IMR-90 (cell line): ENCODE results near the gene CLDN14. TPM values are rescaled to one million over a fixed set of nuclear protein-coding genes. Genes with fewer than 3 reads are reported as not detected.

Source experiments
- ATAC-seq: fragments of 200-7000 bp; cut with Tn5 transposase; 2 replicates; pipeline ENCODE4 v1.9.1; 2020; ENCODE audit warnings: low read depth, mild to moderate bottlenecking, moderate library complexity
- BruUV-seq: library from RNA; stranded (reverse); fragments of 400-500 nt; replicated peaks from 2 replicates; lab custom pipeline; 2021; lab: Mats Ljungman, UMichigan
- CTCF ChIA-PET: fragments of 300-600 bp; formaldehyde crosslinking; extraction: SDS; loops from one replicate; lab custom pipeline; 2021; ENCODE audit warnings: antibody characterized with exemption; lab: Yijun Ruan, JAX
- POLR2A ChIA-PET: fragments of 300-600 bp; sonication (Branson Sonifier 250); formaldehyde crosslinking; loops from one replicate; lab custom pipeline; 2022; ENCODE audit warnings: antibody characterized with exemption; ENCODE audit not compliant: unreplicated experiment; lab: Charles Lee
- DNase-seq: peaks from one replicate; pipeline ENCODE4 v3.0.0; 2013
- H2AFZ ChIP-seq: replicated peaks from 2 replicates; pipeline ENCODE3; 2013; ENCODE audit warnings: low read length, mild to moderate bottlenecking; ENCODE audit not compliant: poor library complexity
- H2AK5ac ChIP-seq: 2 replicates; pipeline ENCODE4 v1.6.1; 2013; ENCODE audit warnings: low read depth, low read length, inconsistent platforms
- H2AK9ac ChIP-seq: replicated peaks from 2 replicates; pipeline ENCODE3; 2013; ENCODE audit warnings: mild to moderate bottlenecking, low read depth, low read length, moderate library complexity; ENCODE audit not compliant: poor library complexity
- H2BK120ac ChIP-seq: 2 replicates; pipeline ENCODE4 v1.6.1; 2013; ENCODE audit warnings: low read depth, low read length, inconsistent platforms
- H2BK15ac ChIP-seq: 3 replicates; pipeline ENCODE4 v1.6.1; 2013; ENCODE audit warnings: low read depth, low read length, inconsistent platforms
- H2BK20ac ChIP-seq: 2 replicates; pipeline ENCODE4 v1.6.1; 2013; ENCODE audit warnings: low read depth, mild to moderate bottlenecking, inconsistent platforms, low read length, moderate library complexity
- H2BK5ac ChIP-seq: 2 replicates; pipeline ENCODE4 v1.6.1; 2013; ENCODE audit warnings: mild to moderate bottlenecking, low read depth, low read length, inconsistent platforms; ENCODE audit not compliant: poor library complexity, severe bottlenecking
- H3K14ac ChIP-seq: replicated peaks from 2 replicates; pipeline ENCODE4 v1.6.1; 2013; ENCODE audit warnings: low read depth, low read length, inconsistent platforms
- H3K18ac ChIP-seq: 2 replicates; pipeline ENCODE4 v1.6.1; 2013; ENCODE audit warnings: low read depth, low read length, control low read depth
- H3K23ac ChIP-seq: 2 replicates; pipeline ENCODE4 v1.6.1; 2013; ENCODE audit warnings: low read depth, low read length, inconsistent platforms
- H3K27ac ChIP-seq: 2 replicates; pipeline ENCODE4 v1.5.1; 2013; ENCODE audit warnings: mild to moderate bottlenecking, control low read depth, low read length; ENCODE audit not compliant: insufficient read depth
- H3K27me3 ChIP-seq: 2 replicates; pipeline ENCODE4 v1.6.1; 2013; ENCODE audit warnings: low read length; ENCODE audit not compliant: control insufficient read depth, insufficient read depth
- H3K36me3 ChIP-seq: 2 replicates; pipeline ENCODE4 v1.6.1; 2013; ENCODE audit warnings: low read length, mixed read lengths; ENCODE audit not compliant: control insufficient read depth, insufficient read depth
- H3K4ac ChIP-seq: 2 replicates; pipeline ENCODE4 v1.6.1; 2013; ENCODE audit warnings: low read depth, low read length, inconsistent platforms
- H3K4me1 ChIP-seq: 2 replicates; pipeline ENCODE4 v1.6.1; 2013; ENCODE audit warnings: low read length, mixed read lengths; ENCODE audit not compliant: control insufficient read depth, insufficient read depth
- H3K4me2 ChIP-seq: 2 replicates; pipeline ENCODE4 v1.6.1; 2013; ENCODE audit warnings: low read depth, mild to moderate bottlenecking, control low read depth, low read length, moderate library complexity
- H3K4me3 ChIP-seq: 2 replicates; pipeline ENCODE4 v1.5.1; 2013; ENCODE audit warnings: low read depth, mild to moderate bottlenecking, control low read depth, low read length, moderate library complexity; ENCODE audit not compliant: insufficient read depth
- H3K56ac ChIP-seq: 2 replicates; pipeline ENCODE4 v1.6.1; 2013; ENCODE audit warnings: low read length, inconsistent platforms; ENCODE audit not compliant: insufficient read depth; ENCODE audit errors: extremely low read depth
- H3K79me1 ChIP-seq, 2 experiments: 2 replicates each; pipeline ENCODE4 v1.6.1; 2013; ENCODE audit warnings: low read length in 2 of 2, inconsistent platforms in 1 of 2, low read depth in 1 of 2
- H3K9ac ChIP-seq: 2 replicates; pipeline ENCODE4 v1.6.1; 2013; ENCODE audit warnings: low read depth, low read length, control low read depth
- H3K9me1 ChIP-seq: 2 replicates; pipeline ENCODE4 v1.6.1; 2013; ENCODE audit warnings: low read length, inconsistent platforms; ENCODE audit not compliant: insufficient read depth
- H3K9me3 ChIP-seq: 2 replicates; pipeline ENCODE4 v1.6.1; 2013; ENCODE audit warnings: low read length; ENCODE audit not compliant: control insufficient read depth, insufficient read depth
- H4K20me1 ChIP-seq: 2 replicates; pipeline ENCODE4 v1.6.1; 2013; ENCODE audit warnings: low read length, inconsistent platforms; ENCODE audit not compliant: insufficient read depth
- H4K5ac ChIP-seq: 2 replicates; pipeline ENCODE4 v1.6.1; 2013; ENCODE audit warnings: mild to moderate bottlenecking, low read depth, low read length, control low read depth
- H4K8ac ChIP-seq, 2 experiments: 2 replicates each; pipeline ENCODE4 v1.6.1; 2013; ENCODE audit warnings: low read depth in 2 of 2, low read length in 2 of 2, control low read depth in 1 of 2, inconsistent platforms in 1 of 2
- H4K91ac ChIP-seq: 2 replicates; pipeline ENCODE4 v1.6.1; 2013; ENCODE audit warnings: low read depth, low read length, inconsistent platforms; ENCODE audit not compliant: insufficient read depth
- BHLHE40 ChIP-seq: fragments of 150-350 bp; IDR thresholded peaks from 2 replicates; pipeline ENCODE4 v1.6.1; 2016; ENCODE audit warnings: mild to moderate bottlenecking, low read depth, low read length
- CEBPB ChIP-seq: IDR thresholded peaks from 2 replicates; pipeline ENCODE4 v1.6.1; 2012; ENCODE audit warnings: low read depth, low read length, improper control_type of control experiment
- CHD1 ChIP-seq: IDR thresholded peaks from 2 replicates; pipeline ENCODE4 v1.6.1; 2012; ENCODE audit warnings: low read depth, low read length, improper control_type of control experiment
- ELK1 ChIP-seq: fragments of 150-350 bp; IDR thresholded peaks from 2 replicates; pipeline ENCODE4 v1.6.1; 2016; ENCODE audit warnings: low read depth, mild to moderate bottlenecking, low read length, moderate library complexity, borderline replicate concordance
- FOS ChIP-seq: fragments of 150-350 bp; IDR thresholded peaks from 2 replicates; pipeline ENCODE4 v1.6.1; 2016; ENCODE audit warnings: low read depth, low read length
- MAFK ChIP-seq: IDR thresholded peaks from 2 replicates; pipeline ENCODE4 v1.6.1; 2012; ENCODE audit warnings: low read depth, low read length, improper control_type of control experiment
- MAZ ChIP-seq: IDR thresholded peaks from 2 replicates; pipeline ENCODE4 v1.6.1; 2012; ENCODE audit warnings: low read depth, mild to moderate bottlenecking, low read length, improper control_type of control experiment, moderate library complexity, borderline replicate concordance
- MXI1 ChIP-seq: IDR thresholded peaks from 2 replicates; pipeline ENCODE4 v1.6.1; 2012; ENCODE audit warnings: low read depth, mild to moderate bottlenecking, low read length, moderate library complexity, borderline replicate concordance
- NFE2L2 ChIP-seq: fragments of 150-350 bp; IDR thresholded peaks from 2 replicates; pipeline ENCODE4 v1.6.1; 2016; ENCODE audit warnings: low read depth, mild to moderate bottlenecking, low read length
- POLR2A ChIP-seq: IDR thresholded peaks from 2 replicates; pipeline ENCODE4 v1.6.1; 2012; ENCODE audit warnings: mild to moderate bottlenecking, low read depth, low read length
- RAD21 ChIP-seq: IDR thresholded peaks from 2 replicates; pipeline ENCODE4 v1.6.1; 2012; ENCODE audit warnings: low read length, improper control_type of control experiment
- RCOR1 ChIP-seq: IDR thresholded peaks from 2 replicates; pipeline ENCODE4 v1.6.1; 2012; ENCODE audit warnings: mild to moderate bottlenecking, low read length, improper control_type of control experiment; ENCODE audit not compliant: insufficient replicate concordance
- RFX5 ChIP-seq: IDR thresholded peaks from 2 replicates; pipeline ENCODE4 v1.8.0; 2012; ENCODE audit warnings: low read depth, mild to moderate bottlenecking, low read length, moderate library complexity
- SMC3 ChIP-seq: fragments of 150-350 bp; IDR thresholded peaks from 2 replicates; pipeline ENCODE4 v1.6.1; 2016; ENCODE audit warnings: low read depth, mild to moderate bottlenecking, antibody characterized with exemption, low read length, moderate library complexity
- WGBS, 2 experiments: methylation state at CpG; one replicate each; pipeline versions ENCODE4 v1.1.5 to v1.1.7; 2013; ENCODE audit warnings: missing lambda C conversion rate in 2 of 2; ENCODE audit not compliant: insufficient read length in 1 of 2; ENCODE audit errors: extremely low coverage in 2 of 2; 5-methylcytosine and 5-hydroxymethylcytosine counted together
- dilution Hi-C: fragments of 300-500 bp; cut with HindIII; formaldehyde crosslinking; loops from one replicate; pipeline ENCODE4 v1.14.3; 2018; ENCODE audit warnings: low sequenced_read_pairs; ENCODE audit not compliant: unreplicated experiment
- in situ Hi-C: fragments of 300-500 bp; cut with MboI; formaldehyde crosslinking; loops from 3 replicates; pipeline ENCODE4 v1.14.3; 2019; ENCODE audit warnings: low sequenced_read_pairs, inconsistent platforms, mixed read lengths
- intact Hi-C: fragments of 100-400 bp; cut with micrococcal nuclease; formaldehyde crosslinking; loops from 2 replicates; pipeline ENCODE4 v1.10.0; 2022
- polyA plus RNA-seq, 3 experiments: library from polyadenylated mRNA; depleted of rRNA; stranded (reverse); fragments of >200 nt; gene quantifications; 2 replicates each; pipeline ENCODE4 v1.2.3, GENCODE V29; 2012; ENCODE audit warnings: low replicate concordance in 1 of 3
- total RNA-seq: library from RNA; depleted of rRNA; stranded (reverse); fragments of >200 nt; gene quantifications from 2 replicates; pipeline ENCODE4 v1.2.3, GENCODE V29; 2012
- TF ChIP-seq, protein P1 (sequence below): fragments of 150-350 bp; IDR thresholded peaks from 2 replicates; pipeline ENCODE4 v1.6.1; 2017; ENCODE audit warnings: mild to moderate bottlenecking, antibody characterized with exemption, low read length, low read depth
- TF ChIP-seq, protein P2 (sequence below): conservative IDR thresholded peaks from 2 replicates; pipeline ENCODE4 v1.5.1; 2012; ENCODE audit warnings: mild to moderate bottlenecking, low read depth, low read length, improper control_type of control experiment

CLDN14 gene
- total and polyA plus RNA-seq, 2 of the 4 experiments (the other 2 are of a cell fraction): not detected

GRCh38 chr21:36478207-36478701 is 1.7 kb downstream of the CLDN14 start:
- H3K4me1 ChIP-seq: peaks cover 18% of the 10 kb centered on the region
- H4K8ac ChIP-seq: peak overlapping the region in 1 of 2 experiments; percentile 23; a peak in 1 of 4 replicates
- ATAC-seq (peak; percentile 83), DNase-seq (peak; percentile 88)
- H2BK20ac ChIP-seq: peak overlapping the region; percentile 73
- intact Hi-C loops (no loop called here), dilution Hi-C loops (no loop called here), in situ Hi-C loops (no loop called here)
- no peak overlapping the region for H3K56ac ChIP-seq
- H4K91ac ChIP-seq: no peak overlapping the region
- no peak overlapping the region for H3K18ac ChIP-seq
- no peak overlapping the region for H3K23ac ChIP-seq
- H3K9ac ChIP-seq: no peak overlapping the region
- H3K4me3 ChIP-seq: no peak overlapping the region
- peaks cover 9% of the 10 kb centered on the region; the same call in 1 of the 2 replicates for H3K9me1 ChIP-seq
- H2BK120ac ChIP-seq: peak overlapping the region; percentile 73
- no peaks in the 10 kb centered on the region for H3K9me3 ChIP-seq
- H2AK5ac ChIP-seq: no peak overlapping the region; the same call in 1 of the 2 replicates
- H3K27me3 ChIP-seq: no peaks in the 10 kb centered on the region
- TF ChIP-seq ELK1: no peak
- TF ChIP-seq, protein P1, sequence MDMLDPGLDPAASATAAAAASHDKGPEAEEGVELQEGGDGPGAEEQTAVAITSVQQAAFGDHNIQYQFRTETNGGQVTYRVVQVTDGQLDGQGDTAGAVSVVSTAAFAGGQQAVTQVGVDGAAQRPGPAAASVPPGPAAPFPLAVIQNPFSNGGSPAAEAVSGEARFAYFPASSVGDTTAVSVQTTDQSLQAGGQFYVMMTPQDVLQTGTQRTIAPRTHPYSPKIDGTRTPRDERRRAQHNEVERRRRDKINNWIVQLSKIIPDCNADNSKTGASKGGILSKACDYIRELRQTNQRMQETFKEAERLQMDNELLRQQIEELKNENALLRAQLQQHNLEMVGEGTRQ: no peak
- TF ChIP-seq RFX5: no peak
- no peak for TF ChIP-seq RAD21
- 0 out of 2 replicates have a peak, but pooled peaks have one; percentile 24 for TF ChIP-seq CEBPB
- TF ChIP-seq, protein P2, sequence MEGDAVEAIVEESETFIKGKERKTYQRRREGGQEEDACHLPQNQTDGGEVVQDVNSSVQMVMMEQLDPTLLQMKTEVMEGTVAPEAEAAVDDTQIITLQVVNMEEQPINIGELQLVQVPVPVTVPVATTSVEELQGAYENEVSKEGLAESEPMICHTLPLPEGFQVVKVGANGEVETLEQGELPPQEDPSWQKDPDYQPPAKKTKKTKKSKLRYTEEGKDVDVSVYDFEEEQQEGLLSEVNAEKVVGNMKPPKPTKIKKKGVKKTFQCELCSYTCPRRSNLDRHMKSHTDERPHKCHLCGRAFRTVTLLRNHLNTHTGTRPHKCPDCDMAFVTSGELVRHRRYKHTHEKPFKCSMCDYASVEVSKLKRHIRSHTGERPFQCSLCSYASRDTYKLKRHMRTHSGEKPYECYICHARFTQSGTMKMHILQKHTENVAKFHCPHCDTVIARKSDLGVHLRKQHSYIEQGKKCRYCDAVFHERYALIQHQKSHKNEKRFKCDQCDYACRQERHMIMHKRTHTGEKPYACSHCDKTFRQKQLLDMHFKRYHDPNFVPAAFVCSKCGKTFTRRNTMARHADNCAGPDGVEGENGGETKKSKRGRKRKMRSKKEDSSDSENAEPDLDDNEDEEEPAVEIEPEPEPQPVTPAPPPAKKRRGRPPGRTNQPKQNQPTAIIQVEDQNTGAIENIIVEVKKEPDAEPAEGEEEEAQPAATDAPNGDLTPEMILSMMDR: no peak
- no peak for TF ChIP-seq POLR2A
- no peak for TF ChIP-seq MXI1
- no peak for TF ChIP-seq CHD1
- no peak for TF ChIP-seq MAFK
- peak; percentile 23; the same call in 1 of the 2 replicates for TF ChIP-seq MAZ
- no peak for TF ChIP-seq BHLHE40
- no peak for TF ChIP-seq NFE2L2
- TF ChIP-seq FOS: peak; percentile 75
- TF ChIP-seq SMC3: no peak
- peak; percentile 98 for TF ChIP-seq RCOR1
- H4K5ac ChIP-seq: no peak overlapping the region
- BruUV-seq: no TSS peak
- H3K27ac ChIP-seq: no peak overlapping the region; the same call in 1 of the 2 replicates
- 25% methylated on average over 3 of the region's 6 CpGs; no CpG with 5 or more reads in 1 of the 2 experiments for WGBS, 2 experiments
- no peak overlapping the region for H2BK15ac ChIP-seq
- H3K36me3 ChIP-seq: no peaks in the 10 kb centered on the region
- H3K4ac ChIP-seq: peak overlapping the region; percentile 44; the same call in 1 of the 2 replicates
- no peaks in the 10 kb centered on the region for H4K20me1 ChIP-seq
- no peaks in the 10 kb centered on the region for H3K79me1 ChIP-seq
- peak overlapping the region; percentile 18 for H2AFZ ChIP-seq
- peak overlapping the region; percentile 29; the same call in 1 of the 2 replicates for H3K4me2 ChIP-seq
- ChIA-PET CTCF (interaction anchor here (1.5 kb wide), 1 partner anchor 56 kb away, joined by 4 read pairs; no protein-coding TSS in a partner anchor), POLR2A (no interaction called here)
- no peak overlapping the region for H2BK5ac ChIP-seq
- H2AK9ac ChIP-seq: no peak overlapping the region
- H3K14ac ChIP-seq: peak overlapping the region; percentile 41
